ENCODE results near the gene ZNF619.
"Not testable (repeated sequence)": the region's sequence is repeated elsewhere in the genome, so short reads cannot be mapped to it uniquely, and the experiment has no call there.

The ZNF619 gene

GRCh38 chr3:40476478-40477470, at the start of gene ZNF619:
ZNF619 (plus strand) TSS chr3:40477122; CDS start chr3:40477980, 858 bp downstream.
- peak; percentile 49 for DNase-seq (ENCODE audit: low read depth)

- no peak for DNase-seq (ENCODE audit: low read depth)
These were observed 44.1 kb upstream of the ZNF619 start for GRCh38 chr3:40432793-40433192.

- DNase-seq (ENCODE audit: low read depth) = no peak
These were observed 39.0 kb upstream of the ZNF619 start for GRCh38 chr3:40437889-40438288.

- DNase-seq (ENCODE audit: low read depth) = no peak
These were observed 31.9 kb upstream of the ZNF619 start for GRCh38 chr3:40445062-40445461.

- no peak for DNase-seq (ENCODE audit: low read depth)
These were observed 31.0 kb upstream of the ZNF619 start for GRCh38 chr3:40445880-40446279.

- DNase-seq (ENCODE audit: low read depth) = no peak
These were observed 26.5 kb upstream of the ZNF619 start for GRCh38 chr3:40450438-40450837.

- DNase-seq (ENCODE audit: low read depth) = no peak
These were observed 25.4 kb upstream of the ZNF619 start for GRCh38 chr3:40451551-40451950.

- DNase-seq (ENCODE audit: low read depth) = no peak
These were observed 24.9 kb upstream of the ZNF619 start for GRCh38 chr3:40452057-40452456.

- no peak for DNase-seq (ENCODE audit: low read depth)
These were observed 24.4 kb upstream of the ZNF619 start for GRCh38 chr3:40452562-40452875.

GRCh38 chr3:40452876-40453730, 23.8 kb upstream of the ZNF619 start:
- DNase-seq (ENCODE audit: low read depth) = peak; percentile 97

- DNase-seq (ENCODE audit: low read depth) = no peak
These were observed 23.0 kb upstream of the ZNF619 start for GRCh38 chr3:40453933-40454332.

- DNase-seq (ENCODE audit: low read depth) = no peak
These were observed 21.6 kb upstream of the ZNF619 start for GRCh38 chr3:40455328-40455727.

GRCh38 chr3:40456279-40456939, 20.5 kb upstream of the ZNF619 start:
- no peak for DNase-seq (ENCODE audit: low read depth)

- peak; percentile 93 for DNase-seq (ENCODE audit: low read depth)
These were observed 19.7 kb upstream of the ZNF619 start, which contains the start of gene RPL14 for GRCh38 chr3:40456940-40457823. RPL14 (plus strand) TSS chr3:40457339; CDS start chr3:40457472, 133 bp downstream.

GRCh38 chr3:40458473-40458872, 18.4 kb upstream of the ZNF619 start:
- no peak for DNase-seq (ENCODE audit: low read depth)

GRCh38 chr3:40460481-40460880, 16.4 kb upstream of the ZNF619 start:
- not testable (repeated sequence) for DNase-seq (ENCODE audit: low read depth)

- DNase-seq (ENCODE audit: low read depth) = no peak
These were observed 15.8 kb upstream of the ZNF619 start for GRCh38 chr3:40461161-40461560.

GRCh38 chr3:40462838-40463237, 14.1 kb upstream of the ZNF619 start:
- not testable (repeated sequence) for DNase-seq (ENCODE audit: low read depth)

- no peak for DNase-seq (ENCODE audit: low read depth)
These were observed 13.3 kb upstream of the ZNF619 start for GRCh38 chr3:40463579-40463978.

GRCh38 chr3:40464339-40465110, 12.4 kb upstream of the ZNF619 start:
- no peak for DNase-seq (ENCODE audit: low read depth)

- no peak for DNase-seq (ENCODE audit: low read depth)
These were observed 11.9 kb upstream of the ZNF619 start for GRCh38 chr3:40465111-40465407.
